Trophoblast cell (in vitro differentiated cells and primary cell): ENCODE data around the gene ZSWIM6.

ENCODE experiments used
- DNase-seq, 2 donors: peaks; one replicate each; pipeline ENCODE4 v3.0.0-alpha.2; 2016
- H2AFZ ChIP-seq: 2 replicates; pipeline ENCODE4 v1.6.1; 2013; ENCODE audit warnings: low read length, moderate library complexity, mild to moderate bottlenecking; ENCODE audit not compliant: insufficient read depth, poor library complexity
- H2AK5ac ChIP-seq: 2 replicates; pipeline ENCODE4 v1.6.1; 2013; ENCODE audit warnings: mild to moderate bottlenecking, low read length
- H2BK120ac ChIP-seq: 2 replicates; pipeline ENCODE4 v1.6.1; 2013; ENCODE audit warnings: low read length, mild to moderate bottlenecking, moderate library complexity; ENCODE audit not compliant: insufficient read depth, poor library complexity
- H2BK12ac ChIP-seq: 2 replicates; pipeline ENCODE4 v1.6.1; 2013; ENCODE audit warnings: mild to moderate bottlenecking, low read length, moderate library complexity
- H2BK5ac ChIP-seq: 2 replicates; pipeline ENCODE4 v1.6.1; 2013; ENCODE audit warnings: low read length, low read depth, moderate library complexity, mild to moderate bottlenecking; ENCODE audit not compliant: poor library complexity
- H3K14ac ChIP-seq: 2 replicates; pipeline ENCODE4 v1.6.1; 2013; ENCODE audit warnings: mild to moderate bottlenecking, low read length
- H3K18ac ChIP-seq: 2 replicates; pipeline ENCODE4 v1.6.1; 2013; ENCODE audit warnings: mild to moderate bottlenecking, low read length
- H3K23ac ChIP-seq: 2 replicates; pipeline ENCODE4 v1.6.1; 2013; ENCODE audit warnings: low read length
- H3K27ac ChIP-seq: 2 replicates; pipeline ENCODE4 v1.5.1; 2013; ENCODE audit warnings: low read depth, mild to moderate bottlenecking, inconsistent platforms, low read length, moderate library complexity
- H3K27me3 ChIP-seq: 2 replicates; pipeline ENCODE4 v1.6.1; 2013; ENCODE audit warnings: inconsistent platforms, mild to moderate bottlenecking, low read length, moderate library complexity; ENCODE audit not compliant: insufficient read depth
- H3K36me3 ChIP-seq, 2 experiments: 1 replicate in 1 of 2; 2 replicates in 1 of 2; pipeline ENCODE4 v1.6.1; 2013; ENCODE audit warnings: low read length in 2 of 2, mild to moderate bottlenecking in 2 of 2, moderate library complexity in 1 of 2; ENCODE audit not compliant: insufficient read depth in 2 of 2, control insufficient read depth in 1 of 2
- H3K4ac ChIP-seq: 2 replicates; pipeline ENCODE4 v1.6.1; 2013; ENCODE audit warnings: low read depth, mild to moderate bottlenecking, low read length, moderate library complexity
- H3K4me1 ChIP-seq, 2 experiments: 1 replicate in 1 of 2; 2 replicates in 1 of 2; pipeline ENCODE4 v1.6.1; 2013; ENCODE audit warnings: low read length in 2 of 2, mild to moderate bottlenecking in 2 of 2, moderate library complexity in 1 of 2; ENCODE audit not compliant: insufficient read depth in 2 of 2, control insufficient read depth in 1 of 2
- H3K4me2 ChIP-seq: 2 replicates; pipeline ENCODE4 v1.6.1; 2013; ENCODE audit warnings: inconsistent platforms, mild to moderate bottlenecking, low read length, moderate library complexity
- H3K4me3 ChIP-seq: 2 replicates; pipeline ENCODE4 v1.5.1; 2013; ENCODE audit warnings: mild to moderate bottlenecking, low read depth, low read length, inconsistent platforms
- H3K79me1 ChIP-seq: one replicate; pipeline ENCODE4 v1.6.1; 2013; ENCODE audit warnings: low read length
- H3K79me2 ChIP-seq: 2 replicates; pipeline ENCODE4 v1.6.1; 2013; ENCODE audit warnings: low read length, mild to moderate bottlenecking; ENCODE audit not compliant: control insufficient read depth, insufficient read depth, poor library complexity
- H3K9ac ChIP-seq: 2 replicates; pipeline ENCODE4 v1.6.1; 2013; ENCODE audit warnings: mild to moderate bottlenecking, low read length
- H3K9me3 ChIP-seq: 2 replicates; pipeline ENCODE4 v1.6.1; 2013; ENCODE audit warnings: low read depth, mild to moderate bottlenecking, control low read depth, inconsistent platforms, low read length; ENCODE audit not compliant: insufficient read depth
- H4K12ac ChIP-seq: 2 replicates; pipeline ENCODE4 v1.6.1; 2013; ENCODE audit warnings: low read depth, mild to moderate bottlenecking, low read length, moderate library complexity
- H4K8ac ChIP-seq: 2 replicates; pipeline ENCODE4 v1.6.1; 2013; ENCODE audit warnings: low read depth, mild to moderate bottlenecking, low read length, moderate library complexity
- H4K91ac ChIP-seq: one replicate; pipeline ENCODE4 v1.6.1; 2013; ENCODE audit warnings: low read depth, mild to moderate bottlenecking, low read length, moderate library complexity
- WGBS: extraction: QIAGEN DNeasy Blood & Tissue Kit; methylation state at CpG from one replicate; pipeline ENCODE4 v1.1.7; 2013; ENCODE audit warnings: missing lambda C conversion rate; ENCODE audit not compliant: insufficient read length, insufficient coverage; ENCODE audit errors: extremely low coverage; 5-methylcytosine and 5-hydroxymethylcytosine counted together

Gene ZSWIM6

DNA sequence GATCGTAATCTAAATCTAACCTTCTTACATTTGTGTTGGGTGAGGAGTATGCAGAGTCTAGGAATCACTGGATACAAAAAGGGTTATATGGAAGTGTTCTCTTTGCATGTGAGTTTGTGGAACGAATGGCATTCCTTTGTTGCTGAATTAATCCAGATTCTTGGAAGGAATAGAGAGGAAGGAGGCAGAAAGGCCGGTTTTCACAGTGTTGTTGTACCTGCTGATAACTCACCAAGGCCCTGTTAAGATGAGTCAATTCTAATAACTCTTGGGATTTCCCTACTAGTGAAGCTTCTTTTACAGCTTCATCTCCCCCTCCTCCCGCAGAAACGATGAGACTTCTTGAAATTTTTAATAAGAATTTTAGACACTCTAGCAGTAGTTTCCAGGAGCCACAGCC is 84.0 kb downstream of the ZSWIM6 start:
- H3K9ac ChIP-seq, result no peak overlapping the region
- H3K27ac ChIP-seq, result peak overlapping the region; percentile 7
- no peak overlapping the region for H2BK12ac ChIP-seq
- no peak overlapping the region for H2AFZ ChIP-seq
- H3K9me3 ChIP-seq, result no peaks in the 10 kb centered on the region
- H4K91ac ChIP-seq, result no peak overlapping the region
- no peak for DNase-seq
- no peak overlapping the region for H3K4me2 ChIP-seq
- H3K4me1 ChIP-seq, result peaks cover 0 to 6% of the 10 kb centered on the region in 2 experiments
- no peak overlapping the region for H4K8ac ChIP-seq
- no peak overlapping the region for H3K4me3 ChIP-seq
- H3K18ac ChIP-seq, result no peak overlapping the region
- H3K79me1 ChIP-seq, result no peaks in the 10 kb centered on the region
- no peak overlapping the region for H2BK5ac ChIP-seq
- no peak overlapping the region for H2BK120ac ChIP-seq
- H2AK5ac ChIP-seq, result no peak overlapping the region
- H3K79me2 ChIP-seq, result no peaks in the 10 kb centered on the region
- no peak overlapping the region for H3K23ac ChIP-seq
- WGBS, result no CpG with 5 or more reads among the region's 5 CpGs
- no peaks in the 10 kb centered on the region for H3K36me3 ChIP-seq
- H3K27me3 ChIP-seq, result no peaks in the 10 kb centered on the region
- H3K4ac ChIP-seq, result no peak overlapping the region
- H3K14ac ChIP-seq, result no peak overlapping the region
- no peak overlapping the region for H4K12ac ChIP-seq

DNA sequence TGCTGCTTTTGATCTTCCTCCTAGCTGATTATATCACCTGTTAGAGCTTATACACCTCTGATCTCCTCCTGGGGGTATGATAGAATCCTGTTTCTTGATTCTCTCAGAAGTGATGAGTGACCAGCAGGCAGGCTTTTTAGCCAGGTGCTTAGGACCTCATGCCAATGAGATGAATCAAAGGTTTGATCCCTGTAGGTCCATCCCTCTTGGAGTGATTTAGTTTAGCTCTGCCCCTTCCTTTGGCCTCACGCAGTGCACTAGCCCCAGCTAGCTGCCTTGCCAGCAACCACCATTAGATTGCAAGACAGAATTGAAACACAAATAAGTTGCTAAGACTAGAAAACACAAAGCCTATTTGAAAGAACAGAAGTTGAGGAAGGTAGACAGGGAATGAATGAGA is 84.4 kb downstream of the ZSWIM6 start:
- Histone ChIP-seq H3K27me3 (no peaks in the 10 kb centered on the region), H3K4me3 (no peak overlapping the region), H3K27ac (peak overlapping the region; percentile 7), H4K8ac (no peak overlapping the region), H2AK5ac (no peak overlapping the region), H2BK5ac (no peak overlapping the region), H4K12ac (no peak overlapping the region), H3K79me1 (no peaks in the 10 kb centered on the region), H3K9me3 (no peaks in the 10 kb centered on the region), H3K14ac (no peak overlapping the region), H3K4me2 (peak overlapping the region; percentile 0), H3K4me1 (peaks cover 0 to 6% of the 10 kb centered on the region in 2 experiments), H3K23ac (no peak overlapping the region), H3K9ac (no peak overlapping the region), H3K79me2 (no peaks in the 10 kb centered on the region), H3K4ac (no peak overlapping the region), H3K36me3 (no peaks in the 10 kb centered on the region), H2AFZ (no peak overlapping the region), H2BK12ac (no peak overlapping the region), H4K91ac (no peak overlapping the region), H2BK120ac (no peak overlapping the region), H3K18ac (no peak overlapping the region)
- no peak for DNase-seq
- no CpG with 5 or more reads among the region's 1 CpG for WGBS

DNA sequence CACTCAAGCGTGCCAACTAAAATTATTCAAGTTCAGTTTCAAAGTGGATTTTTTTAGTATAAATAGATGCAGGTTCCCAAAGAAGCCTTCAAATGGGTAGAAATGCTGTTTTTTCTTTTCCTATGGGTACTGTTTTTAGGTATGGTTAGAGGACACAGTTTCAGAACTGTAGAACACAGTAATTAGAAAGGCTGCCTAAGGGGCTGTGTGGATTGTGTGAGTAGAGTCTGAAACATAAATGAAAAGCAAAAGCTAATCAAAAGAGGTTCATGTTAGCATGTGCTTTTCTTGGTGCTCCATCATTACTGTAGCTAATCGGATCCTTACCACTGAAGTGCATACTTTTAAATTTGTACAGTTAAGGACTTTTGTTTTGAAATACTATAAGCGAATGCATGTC is 85.3 kb downstream of the ZSWIM6 start:
- peaks cover 0 to 6% of the 10 kb centered on the region in 2 experiments for H3K4me1 ChIP-seq
- no peak overlapping the region for H3K4me3 ChIP-seq
- DNase-seq, result no peak
- H2BK12ac ChIP-seq, result no peak overlapping the region
- no peak overlapping the region for H2AFZ ChIP-seq
- no peaks in the 10 kb centered on the region for H3K79me2 ChIP-seq
- no peak overlapping the region for H3K4ac ChIP-seq
- no peak overlapping the region for H2BK120ac ChIP-seq
- no peaks in the 10 kb centered on the region for H3K79me1 ChIP-seq
- H3K27me3 ChIP-seq, result no peaks in the 10 kb centered on the region
- no peak overlapping the region for H3K23ac ChIP-seq
- H3K36me3 ChIP-seq, result no peaks in the 10 kb centered on the region
- no peak overlapping the region for H2AK5ac ChIP-seq
- H3K18ac ChIP-seq, result no peak overlapping the region
- no peak overlapping the region for H3K4me2 ChIP-seq
- no peak overlapping the region for H4K12ac ChIP-seq
- no peak overlapping the region for H4K8ac ChIP-seq
- H2BK5ac ChIP-seq, result no peak overlapping the region
- no peak overlapping the region for H3K14ac ChIP-seq
- WGBS, result no CpG with 5 or more reads among the region's 3 CpGs
- H3K9ac ChIP-seq, result no peak overlapping the region
- H4K91ac ChIP-seq, result no peak overlapping the region
- H3K9me3 ChIP-seq, result no peaks in the 10 kb centered on the region
- H3K27ac ChIP-seq, result no peak overlapping the region

DNA sequence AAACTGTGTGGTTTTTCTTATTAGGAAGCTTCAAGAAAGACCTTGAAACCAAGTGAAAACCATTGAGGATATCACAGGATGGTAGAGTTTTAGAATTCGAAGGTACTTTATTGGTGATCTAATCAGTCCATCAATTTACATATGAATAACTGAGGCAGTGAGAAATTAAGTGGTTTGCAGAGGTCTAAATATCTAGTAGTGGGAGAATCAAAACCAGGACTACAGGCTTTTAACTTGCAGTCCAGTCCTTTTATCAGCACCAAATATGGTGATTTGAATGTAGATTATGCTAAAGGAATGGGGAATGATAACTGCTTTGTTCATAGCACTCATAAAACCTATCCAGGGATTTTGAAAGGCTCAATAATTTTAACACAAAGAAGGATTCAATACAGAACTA is 85.8 kb downstream of the ZSWIM6 start:
- Histone ChIP-seq H3K4me3 (no peak overlapping the region), H3K4me1 (peaks cover 0 to 6% of the 10 kb centered on the region in 2 experiments), H2AK5ac (no peak overlapping the region), H3K36me3 (no peaks in the 10 kb centered on the region), H3K79me1 (no peaks in the 10 kb centered on the region), H2AFZ (no peak overlapping the region), H4K12ac (no peak overlapping the region), H3K27ac (no peak overlapping the region), H3K18ac (no peak overlapping the region), H3K4ac (no peak overlapping the region), H4K8ac (no peak overlapping the region), H3K9ac (no peak overlapping the region), H3K27me3 (no peaks in the 10 kb centered on the region), H3K23ac (no peak overlapping the region), H2BK12ac (no peak overlapping the region), H3K79me2 (no peaks in the 10 kb centered on the region), H4K91ac (no peak overlapping the region), H2BK120ac (no peak overlapping the region), H3K14ac (no peak overlapping the region), H2BK5ac (no peak overlapping the region), H3K9me3 (no peaks in the 10 kb centered on the region), H3K4me2 (no peak overlapping the region)
- WGBS, result no CpG with 5 or more reads among the region's 1 CpG
- DNase-seq, result peak in 1 of 2 donors; percentile 26
